ENCODE results near the gene ICAM2. TPM values are rescaled to one million over a fixed set of nuclear protein-coding genes. Genes with fewer than 3 reads are reported as not detected.
"Not testable (repeated sequence)": the region's sequence is repeated elsewhere in the genome, so short reads cannot be mapped to it uniquely, and the experiment has no call there.

ICAM2 gene
- total and polyA plus RNA-seq, 4 donors, result 58.7 to 77.7 (median 62.2) TPM

GRCh38 chr17:64007838-64008282 is 12.6 kb downstream of the ICAM2 start:
- ATAC-seq (ENCODE audit: insufficient read depth, low FRiP score) (no peak), DNase-seq (peak in 1 of 3 donors; percentile 37)
- no peak overlapping the region for H3K4me3 ChIP-seq
- peaks cover 0 to 1% (median 0%) of the 10 kb centered on the region in 4 donors for H3K9me3 ChIP-seq (ENCODE audit: control insufficient read depth in 4 of 4, insufficient read depth in 3 of 4, low read length in 3 of 4)
- 60 to 78% methylated on average over 5 of the region's 5 CpGs for WGBS, 2 donors
- peaks cover 0 to 11% (median 0%) of the 10 kb centered on the region in 4 donors for H3K36me3 ChIP-seq (ENCODE audit: control insufficient read depth in 4 of 4, insufficient read depth in 4 of 4, low read length in 4 of 4)
- TF ChIP-seq, protein P1, sequence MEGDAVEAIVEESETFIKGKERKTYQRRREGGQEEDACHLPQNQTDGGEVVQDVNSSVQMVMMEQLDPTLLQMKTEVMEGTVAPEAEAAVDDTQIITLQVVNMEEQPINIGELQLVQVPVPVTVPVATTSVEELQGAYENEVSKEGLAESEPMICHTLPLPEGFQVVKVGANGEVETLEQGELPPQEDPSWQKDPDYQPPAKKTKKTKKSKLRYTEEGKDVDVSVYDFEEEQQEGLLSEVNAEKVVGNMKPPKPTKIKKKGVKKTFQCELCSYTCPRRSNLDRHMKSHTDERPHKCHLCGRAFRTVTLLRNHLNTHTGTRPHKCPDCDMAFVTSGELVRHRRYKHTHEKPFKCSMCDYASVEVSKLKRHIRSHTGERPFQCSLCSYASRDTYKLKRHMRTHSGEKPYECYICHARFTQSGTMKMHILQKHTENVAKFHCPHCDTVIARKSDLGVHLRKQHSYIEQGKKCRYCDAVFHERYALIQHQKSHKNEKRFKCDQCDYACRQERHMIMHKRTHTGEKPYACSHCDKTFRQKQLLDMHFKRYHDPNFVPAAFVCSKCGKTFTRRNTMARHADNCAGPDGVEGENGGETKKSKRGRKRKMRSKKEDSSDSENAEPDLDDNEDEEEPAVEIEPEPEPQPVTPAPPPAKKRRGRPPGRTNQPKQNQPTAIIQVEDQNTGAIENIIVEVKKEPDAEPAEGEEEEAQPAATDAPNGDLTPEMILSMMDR (IDR thresholded peaks at IDR 0.05; ENCODE audit: control extremely low read depth, extremely low read depth), result no peak
- H3K27ac ChIP-seq (ENCODE audit: low read depth in 1 of 2, low read length in 1 of 2), result peak overlapping the region; percentile 26 to 60
- no peaks in the 10 kb centered on the region for H3K27me3 ChIP-seq (ENCODE audit: control insufficient read depth in 3 of 3, insufficient read depth in 3 of 3, low read length in 2 of 3)
- peaks cover 0 to 26% (median 15%) of the 10 kb centered on the region in 5 donors for H3K4me1 ChIP-seq (ENCODE audit: control insufficient read depth in 5 of 5, insufficient read depth in 5 of 5, low read length in 5 of 5)
- peak overlapping the region in 1 of 2 donors; percentile 5 for H3K9ac ChIP-seq (ENCODE audit: insufficient read depth in 1 of 2, low read length in 2 of 2)

- WGBS, 2 donors, result 88 to 92% methylated on average over 5 of the region's 5 CpGs
- H3K36me3 ChIP-seq (ENCODE audit: control insufficient read depth in 4 of 4, insufficient read depth in 4 of 4, low read length in 4 of 4), result peaks cover 0 to 11% (median 0%) of the 10 kb centered on the region in 4 donors
- H3K27ac ChIP-seq (ENCODE audit: low read depth in 1 of 2, low read length in 1 of 2), result peak overlapping the region; percentile 35 to 60
- H3K9ac ChIP-seq (ENCODE audit: insufficient read depth in 1 of 2, low read length in 2 of 2); DNase-seq; H3K9me3 ChIP-seq (ENCODE audit: control insufficient read depth in 4 of 4, insufficient read depth in 3 of 4, low read length in 3 of 4); ATAC-seq (ENCODE audit: insufficient read depth, low FRiP score); H3K4me3 ChIP-seq; H3K27me3 ChIP-seq (ENCODE audit: control insufficient read depth in 3 of 3, insufficient read depth in 3 of 3, low read length in 2 of 3): not testable (repeated sequence)
- peaks cover 0 to 26% (median 15%) of the 10 kb centered on the region in 5 donors for H3K4me1 ChIP-seq (ENCODE audit: control insufficient read depth in 5 of 5, insufficient read depth in 5 of 5, low read length in 5 of 5)
Measured at GRCh38 chr17:64007089-64007837, 13.2 kb downstream of the ICAM2 start.

DNA sequence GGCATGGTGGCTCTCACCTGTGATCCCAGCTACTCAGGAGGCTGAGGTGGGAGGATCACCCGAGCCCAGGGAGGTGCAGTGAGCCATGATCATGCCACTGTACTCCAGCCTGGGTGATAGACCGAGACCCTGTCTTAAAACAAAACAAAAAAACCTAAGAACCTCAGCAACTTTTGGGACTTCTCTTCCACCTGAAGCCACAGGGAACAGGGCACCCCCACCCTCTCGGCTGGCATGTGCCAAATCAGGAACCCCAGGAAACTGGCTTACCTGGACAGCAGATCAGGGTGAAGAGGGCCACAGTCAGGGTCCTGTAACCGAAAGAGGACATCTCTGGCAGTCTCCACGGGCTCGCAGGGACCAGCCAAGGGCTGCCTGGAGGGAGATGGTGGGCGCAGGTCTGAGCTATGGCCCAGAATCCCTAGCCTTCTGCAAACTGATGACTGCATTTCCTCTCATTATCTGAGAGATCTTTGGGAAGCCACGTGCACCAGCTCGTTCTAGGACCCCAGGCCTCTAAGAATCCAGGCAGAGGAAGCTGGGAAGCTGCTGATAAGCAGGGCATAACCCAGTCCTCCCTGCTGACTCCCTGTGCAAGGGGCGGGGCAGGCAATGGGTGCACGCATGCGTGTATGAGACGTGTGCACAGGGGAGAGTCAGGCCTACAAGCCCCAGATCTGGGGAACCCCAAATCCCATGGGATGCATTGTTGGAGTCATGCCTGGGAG is 13.9 kb downstream of the ICAM2 start:
- H3K4me1 ChIP-seq (ENCODE audit: control insufficient read depth in 5 of 5, insufficient read depth in 5 of 5, low read length in 5 of 5), result peaks cover 0 to 30% (median 20%) of the 10 kb centered on the region in 5 donors

More for the DNA sequence above, 13.9 kb downstream of the ICAM2 start:
- Histone ChIP-seq H3K27ac (ENCODE audit: low read depth in 1 of 2, low read length in 1 of 2) (peak overlapping the region; percentile 43 to 60), H3K4me3 (peak overlapping the region; percentile 5), H3K27me3 (ENCODE audit: control insufficient read depth in 3 of 3, insufficient read depth in 3 of 3, low read length in 2 of 3) (no peaks in the 10 kb centered on the region), H3K9me3 (ENCODE audit: control insufficient read depth in 4 of 4, insufficient read depth in 3 of 4, low read length in 3 of 4) (peaks cover 0 to 1% (median 0%) of the 10 kb centered on the region in 4 donors), H3K9ac (ENCODE audit: insufficient read depth in 1 of 2, low read length in 2 of 2) (no peak overlapping the region), H3K36me3 (ENCODE audit: control insufficient read depth in 4 of 4, insufficient read depth in 4 of 4, low read length in 4 of 4) (peaks cover 0 to 11% (median 0%) of the 10 kb centered on the region in 4 donors)
- 49 to 57% methylated on average over 13 of the region's 13 CpGs for WGBS, 2 donors
- TF ChIP-seq, protein P1 (IDR thresholded peaks at IDR 0.05; ENCODE audit: control extremely low read depth, extremely low read depth), result no peak
- DNase-seq (peak in 1 of 3 donors; percentile 68), ATAC-seq (ENCODE audit: insufficient read depth, low FRiP score) (no peak)

Data from lung (tissue), 12 donors.